NCI-H187 (cell line): ENCODE data around the gene SOCS1.

Experiments
- DNase-seq, 2 experiments: peaks; one replicate each; lab custom pipeline; 2025; lab: John Stamatoyannopoulos, UW

SOCS1 gene

GRCh38 chr16:11285842-11286241 is 29.8 kb upstream of the SOCS1 start:
- no peak for DNase-seq

- DNase-seq: no peak
These were observed 27.8 kb upstream of the SOCS1 start for GRCh38 chr16:11283820-11284248.

GRCh38 chr16:11280616-11281522 is 24.9 kb upstream of the SOCS1 start, which contains the start of gene PRM1:
Gene PRM1 (minus strand): TSS chr16:11281330. CDS start chr16:11281238, 92 bp downstream.
- no peak for DNase-seq

GRCh38 chr16:11278681-11279628 is 23.0 kb upstream of the SOCS1 start:
- DNase-seq: no peak

GRCh38 chr16:11277607-11278337 is 21.8 kb upstream of the SOCS1 start:
- DNase-seq: no peak

GRCh38 chr16:11276896-11277593 is 21.0 kb upstream of the SOCS1 start:
- no peak for DNase-seq

GRCh38 chr16:11276143-11276895 is 20.3 kb upstream of the SOCS1 start, which contains the start of gene PRM2:
Gene PRM2 (minus strand): TSS chr16:11276480. CDS start chr16:11276370, 110 bp downstream.
- no peak for DNase-seq

GRCh38 chr16:11274964-11275363 is 19.0 kb upstream of the SOCS1 start:
- DNase-seq: no peak

- DNase-seq: no peak
These were observed 17.8 kb upstream of the SOCS1 start for GRCh38 chr16:11273721-11274324.

- no peak for DNase-seq
These were observed 17.1 kb upstream of the SOCS1 start, which contains the start of gene PRM3 for GRCh38 chr16:11272921-11273720. Gene PRM3 (minus strand): TSS chr16:11273629. CDS start chr16:11273595, 34 bp downstream.

- DNase-seq: no peak
These were observed 16.5 kb upstream of the SOCS1 start for GRCh38 chr16:11272484-11272883.

GRCh38 chr16:11271610-11272009 is 15.6 kb upstream of the SOCS1 start:
- DNase-seq: no peak

GRCh38 chr16:11270602-11271162 is 14.7 kb upstream of the SOCS1 start:
- DNase-seq: no peak

GRCh38 chr16:11268921-11269375 is 12.9 kb upstream of the SOCS1 start, which contains the start of gene TNP2:
Gene TNP2 (minus strand): TSS chr16:11269325. CDS start chr16:11269262, 63 bp downstream.
- no peak for DNase-seq

GRCh38 chr16:11265124-11265523 is 9.1 kb upstream of the SOCS1 start:
- DNase-seq: no peak

GRCh38 chr16:11264155-11264832 is 8.3 kb upstream of the SOCS1 start:
- DNase-seq: no peak

GRCh38 chr16:11263737-11264136 is 7.7 kb upstream of the SOCS1 start:
- DNase-seq: no peak

GRCh38 chr16:11262915-11263314 is 6.9 kb upstream of the SOCS1 start:
- no peak for DNase-seq
